Panc1 (cell line): ENCODE data around the gene PRUNE1. TPM values are rescaled to one million over a fixed set of nuclear protein-coding genes. Genes with fewer than 3 reads are reported as not detected.

Experiments
- ATAC-seq: fragments of 200-7000 bp; cut with Tn5 transposase; 2 replicates; pipeline ENCODE4 v1.9.1; 2020; ENCODE audit warnings: mild to moderate bottlenecking, moderate library complexity
- BruUV-seq: library from RNA; stranded (reverse); fragments of 400-500 nt; replicated peaks from 2 replicates; lab custom pipeline; 2021; lab: Mats Ljungman, UMichigan
- CTCF ChIA-PET: fragments of 300-600 bp; sonication (Branson Sonifier 250); formaldehyde crosslinking; loops from one replicate; lab custom pipeline; 2022; ENCODE audit warnings: antibody characterized with exemption; lab: Charles Lee
- POLR2A ChIA-PET: fragments of 300-600 bp; sonication (Branson Sonifier 250); formaldehyde crosslinking; loops from one replicate; lab custom pipeline; 2022; ENCODE audit warnings: antibody characterized with exemption; lab: Charles Lee
- DNase-seq: peaks from one replicate; pipeline ENCODE4 v3.0.0-alpha.2; 2010; ENCODE audit warnings: low read depth, low spot score
- H3K27ac ChIP-seq: 2 replicates; pipeline ENCODE4 v1.5.1; 2011; ENCODE audit warnings: mild to moderate bottlenecking, low read length, inconsistent platforms
- H3K27me3 ChIP-seq: fragments of 200-500 bp; sonication (Bioruptor generic); 2 replicates; pipeline ENCODE4 v1.6.0; 2014; ENCODE audit warnings: low read length, inconsistent platforms; ENCODE audit not compliant: control insufficient read depth, insufficient read depth
- H3K36me3 ChIP-seq: fragments of 200-500 bp; sonication (Bioruptor generic); 2 replicates; pipeline ENCODE4 v1.5.1; 2014; ENCODE audit warnings: inconsistent platforms, mild to moderate bottlenecking, low read length, moderate library complexity; ENCODE audit not compliant: control insufficient read depth, insufficient read depth
- H3K4me1 ChIP-seq: 2 replicates; pipeline ENCODE4 v1.5.1; 2011; ENCODE audit warnings: inconsistent platforms, mild to moderate bottlenecking, low read length, moderate library complexity; ENCODE audit not compliant: control insufficient read depth, insufficient read depth
- H3K4me3 ChIP-seq, 2 experiments: 2 replicates each; pipeline ENCODE4 v1.5.1; 2011 to 2012; ENCODE audit warnings: low read depth in 2 of 2, low read length in 2 of 2, mild to moderate bottlenecking in 2 of 2, inconsistent platforms in 1 of 2, moderate library complexity in 1 of 2
- H3K9me3 ChIP-seq: fragments of 200-500 bp; sonication (Bioruptor generic); 2 replicates; pipeline ENCODE4 v1.5.1; 2014; ENCODE audit warnings: low read depth, mild to moderate bottlenecking, inconsistent platforms, low read length, moderate library complexity; ENCODE audit not compliant: control insufficient read depth, insufficient read depth
- POLR2AphosphoS5 ChIP-seq: IDR thresholded peaks from 2 replicates; pipeline ENCODE4 v1.6.1; 2012; ENCODE audit warnings: mild to moderate bottlenecking, low read depth, low read length, moderate library complexity
- SIN3A ChIP-seq: IDR thresholded peaks from 2 replicates; pipeline ENCODE4 v1.6.1; 2012; ENCODE audit warnings: low read depth, mild to moderate bottlenecking, low read length, moderate library complexity, borderline replicate concordance; ENCODE audit not compliant: insufficient read depth
- in situ Hi-C: cut with HindIII; loops from 2 replicates; pipeline ENCODE4 v1.10.0; 2016; ENCODE audit warnings: low sequenced_read_pairs, low pct_unique_long_range_greater_than_20kb
- intact Hi-C: fragments of 100-400 bp; cut with micrococcal nuclease; formaldehyde crosslinking; loops from one replicate; pipeline ENCODE4 v1.10.0; 2022; ENCODE audit not compliant: unreplicated experiment
- total RNA-seq: library from RNA; stranded (reverse); gene quantifications from one replicate; pipeline ENCODE4 v1.2.1, GENCODE V29; 2021; ENCODE audit not compliant: unreplicated experiment
- TF ChIP-seq, protein P1 (sequence below), 2 experiments: IDR thresholded peaks; 2 replicates each; pipeline ENCODE4 v1.6.1; 2011 to 2012; ENCODE audit warnings: low read depth in 2 of 2, control low read depth in 1 of 2, low read length in 1 of 2, mild to moderate bottlenecking in 1 of 2, moderate library complexity in 1 of 2; ENCODE audit not compliant: insufficient read depth in 1 of 2
- TF ChIP-seq, protein P2 (sequence below): fragments of 450-650 bp; IDR thresholded peaks from 2 replicates; pipeline ENCODE4 v1.5.1; 2017; ENCODE audit warnings: mild to moderate bottlenecking

The PRUNE1 gene
- total RNA-seq, 1 experiment from 2014 or later = 16.2 TPM

DNA sequence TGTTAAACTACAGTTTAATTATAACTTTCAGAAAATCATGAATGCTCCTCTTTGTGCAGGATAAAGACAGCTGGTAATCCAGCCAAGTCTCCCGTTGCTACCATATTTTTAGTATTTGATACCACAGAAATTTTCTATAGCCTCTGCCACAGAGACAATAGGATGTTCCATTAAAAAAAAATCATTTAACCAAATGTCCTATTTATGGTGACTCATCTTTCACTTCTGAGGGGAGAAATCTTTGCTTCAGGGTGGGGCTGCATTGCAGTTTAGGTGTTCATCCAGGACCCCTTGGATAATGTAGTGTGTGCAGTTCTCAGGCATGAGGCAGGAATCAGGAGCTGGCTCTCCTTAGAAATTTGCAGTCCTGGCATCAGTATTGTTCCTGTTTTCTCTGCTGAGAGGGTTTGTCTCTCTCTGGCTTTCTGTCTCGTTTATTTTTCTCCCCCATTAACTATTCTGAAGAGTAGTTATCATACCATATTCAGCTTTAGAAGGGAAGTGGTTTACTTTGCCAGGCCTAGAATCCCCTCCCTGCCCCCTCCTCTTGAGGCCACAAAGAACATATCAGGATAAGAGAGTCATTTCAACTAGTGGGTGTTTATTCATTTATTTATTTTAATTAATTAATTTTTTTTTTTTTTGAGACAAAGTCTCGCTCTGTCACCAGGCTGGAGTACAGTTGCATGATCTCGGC, 3.1 kb downstream of the PRUNE1 start:
- ATAC-seq (no peak), DNase-seq (no peak)
- Histone ChIP-seq H3K4me3 (no peak overlapping the region), H3K4me1 (peaks cover 7% of the 10 kb centered on the region), H3K9me3 (no peaks in the 10 kb centered on the region), H3K27me3 (no peaks in the 10 kb centered on the region), H3K27ac (no peak overlapping the region), H3K36me3 (no peaks in the 10 kb centered on the region)
- BruUV-seq = no TSS peak
- intact Hi-C loops (no loop called here), in situ Hi-C loops (no loop called here)
- ChIA-PET CTCF (interaction anchor here (0.7 kb wide), 1 partner anchor 17 kb away, joined by 5 read pairs; no protein-coding TSS in a partner anchor), POLR2A (interaction anchor here (0.5 to 0.7 kb wide), 2 partner anchors 18 to 60 kb away, joined by 3 read pairs; no protein-coding TSS in a partner anchor)
- TF ChIP-seq, protein P1, sequence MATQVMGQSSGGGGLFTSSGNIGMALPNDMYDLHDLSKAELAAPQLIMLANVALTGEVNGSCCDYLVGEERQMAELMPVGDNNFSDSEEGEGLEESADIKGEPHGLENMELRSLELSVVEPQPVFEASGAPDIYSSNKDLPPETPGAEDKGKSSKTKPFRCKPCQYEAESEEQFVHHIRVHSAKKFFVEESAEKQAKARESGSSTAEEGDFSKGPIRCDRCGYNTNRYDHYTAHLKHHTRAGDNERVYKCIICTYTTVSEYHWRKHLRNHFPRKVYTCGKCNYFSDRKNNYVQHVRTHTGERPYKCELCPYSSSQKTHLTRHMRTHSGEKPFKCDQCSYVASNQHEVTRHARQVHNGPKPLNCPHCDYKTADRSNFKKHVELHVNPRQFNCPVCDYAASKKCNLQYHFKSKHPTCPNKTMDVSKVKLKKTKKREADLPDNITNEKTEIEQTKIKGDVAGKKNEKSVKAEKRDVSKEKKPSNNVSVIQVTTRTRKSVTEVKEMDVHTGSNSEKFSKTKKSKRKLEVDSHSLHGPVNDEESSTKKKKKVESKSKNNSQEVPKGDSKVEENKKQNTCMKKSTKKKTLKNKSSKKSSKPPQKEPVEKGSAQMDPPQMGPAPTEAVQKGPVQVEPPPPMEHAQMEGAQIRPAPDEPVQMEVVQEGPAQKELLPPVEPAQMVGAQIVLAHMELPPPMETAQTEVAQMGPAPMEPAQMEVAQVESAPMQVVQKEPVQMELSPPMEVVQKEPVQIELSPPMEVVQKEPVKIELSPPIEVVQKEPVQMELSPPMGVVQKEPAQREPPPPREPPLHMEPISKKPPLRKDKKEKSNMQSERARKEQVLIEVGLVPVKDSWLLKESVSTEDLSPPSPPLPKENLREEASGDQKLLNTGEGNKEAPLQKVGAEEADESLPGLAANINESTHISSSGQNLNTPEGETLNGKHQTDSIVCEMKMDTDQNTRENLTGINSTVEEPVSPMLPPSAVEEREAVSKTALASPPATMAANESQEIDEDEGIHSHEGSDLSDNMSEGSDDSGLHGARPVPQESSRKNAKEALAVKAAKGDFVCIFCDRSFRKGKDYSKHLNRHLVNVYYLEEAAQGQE (IDR thresholded peaks at IDR 0.05; ENCODE audit: insufficient read depth in 1 of 2, low read depth in 2 of 2, low read length in 1 of 2) = no peak
- TF ChIP-seq POLR2AphosphoS5 = no peak
- no peak for TF ChIP-seq SIN3A

DNA sequence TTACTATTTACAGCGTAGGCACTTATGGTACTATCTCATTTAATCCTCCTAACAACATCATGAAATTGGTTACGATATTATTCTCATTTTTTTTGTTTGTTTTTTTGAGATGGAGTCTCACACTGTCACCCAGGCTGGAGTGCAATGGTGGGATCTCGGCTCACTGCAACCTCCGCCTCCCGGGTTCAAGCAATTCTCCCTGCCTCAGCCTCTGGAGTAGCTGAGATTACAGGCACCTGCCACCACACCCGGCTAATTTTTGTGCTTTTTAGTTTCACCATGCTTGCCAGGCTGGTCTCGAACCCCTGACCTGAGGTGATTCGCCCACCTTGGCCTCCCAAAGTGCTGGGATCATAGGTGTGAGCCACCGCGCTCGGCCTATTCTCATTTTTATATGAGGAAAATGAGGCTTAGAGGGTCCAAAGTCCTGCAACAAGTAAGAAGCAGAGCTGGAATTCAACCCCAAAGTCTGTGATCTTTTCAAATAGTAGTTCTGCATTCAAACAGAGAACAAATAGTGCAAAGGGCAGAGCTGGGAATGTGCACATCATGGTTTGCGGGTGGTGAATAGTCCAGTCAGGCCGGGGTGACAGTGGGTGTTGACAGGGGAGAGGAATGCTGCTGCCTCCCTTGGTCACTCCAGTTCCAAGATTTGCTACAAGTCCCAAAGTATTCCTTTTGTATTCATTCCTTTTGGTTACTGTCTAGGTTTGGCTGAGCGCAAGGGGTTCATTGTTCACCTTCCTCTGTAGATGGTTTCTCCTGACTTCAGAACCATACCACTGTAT, 4.6 kb downstream of the PRUNE1 start:
- TF ChIP-seq, protein P2, sequence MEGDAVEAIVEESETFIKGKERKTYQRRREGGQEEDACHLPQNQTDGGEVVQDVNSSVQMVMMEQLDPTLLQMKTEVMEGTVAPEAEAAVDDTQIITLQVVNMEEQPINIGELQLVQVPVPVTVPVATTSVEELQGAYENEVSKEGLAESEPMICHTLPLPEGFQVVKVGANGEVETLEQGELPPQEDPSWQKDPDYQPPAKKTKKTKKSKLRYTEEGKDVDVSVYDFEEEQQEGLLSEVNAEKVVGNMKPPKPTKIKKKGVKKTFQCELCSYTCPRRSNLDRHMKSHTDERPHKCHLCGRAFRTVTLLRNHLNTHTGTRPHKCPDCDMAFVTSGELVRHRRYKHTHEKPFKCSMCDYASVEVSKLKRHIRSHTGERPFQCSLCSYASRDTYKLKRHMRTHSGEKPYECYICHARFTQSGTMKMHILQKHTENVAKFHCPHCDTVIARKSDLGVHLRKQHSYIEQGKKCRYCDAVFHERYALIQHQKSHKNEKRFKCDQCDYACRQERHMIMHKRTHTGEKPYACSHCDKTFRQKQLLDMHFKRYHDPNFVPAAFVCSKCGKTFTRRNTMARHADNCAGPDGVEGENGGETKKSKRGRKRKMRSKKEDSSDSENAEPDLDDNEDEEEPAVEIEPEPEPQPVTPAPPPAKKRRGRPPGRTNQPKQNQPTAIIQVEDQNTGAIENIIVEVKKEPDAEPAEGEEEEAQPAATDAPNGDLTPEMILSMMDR = no peak
- TF ChIP-seq, protein P1 (IDR thresholded peaks at IDR 0.05; ENCODE audit: insufficient read depth in 1 of 2, low read depth in 2 of 2, low read length in 1 of 2) = no peak
- TF ChIP-seq SIN3A = no peak
- BruUV-seq = no TSS peak
- no peak overlapping the region for H3K27ac ChIP-seq
- H3K27me3 ChIP-seq = no peaks in the 10 kb centered on the region
- ChIA-PET POLR2A (no interaction called here), CTCF (no interaction called here)
- DNase-seq (no peak), ATAC-seq (no peak)
- no peaks in the 10 kb centered on the region for H3K9me3 ChIP-seq
- no peak overlapping the region for H3K4me3 ChIP-seq
- H3K4me1 ChIP-seq = peaks cover 7% of the 10 kb centered on the region
- intact Hi-C loops (no loop called here), in situ Hi-C loops (no loop called here)
- no peaks in the 10 kb centered on the region for H3K36me3 ChIP-seq
